ENCODE measurements around the gene KLK11.

Gene KLK11

GRCh38 chr19:51027873-51028272, 1.5 kb upstream of the KLK11 start:
- DNase-seq (ENCODE audit: low read depth), result no peak

- no peak for DNase-seq (ENCODE audit: low read depth)
These were observed 850 bp upstream of the KLK11 start for GRCh38 chr19:51027126-51027806.

GRCh38 chr19:51025809-51026553, 435 bp downstream of the KLK11 start:
- no peak for DNase-seq (ENCODE audit: low read depth)

GRCh38 chr19:51025401-51025800, 1.0 kb downstream of the KLK11 start:
- DNase-seq (ENCODE audit: low read depth), result no peak

- no peak for DNase-seq (ENCODE audit: low read depth)
These were observed 1.5 kb downstream of the KLK11 start for GRCh38 chr19:51024924-51025323.

GRCh38 chr19:51023946-51024345, 2.5 kb downstream of the KLK11 start:
- DNase-seq (ENCODE audit: low read depth), result no peak

GRCh38 chr19:51022526-51022925, 3.9 kb downstream of the KLK11 start:
- no peak for DNase-seq (ENCODE audit: low read depth)

- DNase-seq (ENCODE audit: low read depth), result no peak
These were observed 5.3 kb downstream of the KLK11 start for GRCh38 chr19:51020988-51021651.

GRCh38 chr19:51019544-51019925, 6.9 kb downstream of the KLK11 start, which contains the start of gene KLK10:
TSS of gene KLK10 (minus strand) at chr19:51019709. CDS start at chr19:51019130, 579 bp downstream.
- no peak for DNase-seq (ENCODE audit: low read depth)

GRCh38 chr19:51018745-51019543, 7.5 kb downstream of the KLK11 start:
- no peak for DNase-seq (ENCODE audit: low read depth)

- DNase-seq (ENCODE audit: low read depth), result no peak
These were observed 9.4 kb downstream of the KLK11 start for GRCh38 chr19:51016798-51017683.

GRCh38 chr19:51015691-51016267, 10.6 kb downstream of the KLK11 start:
- DNase-seq (ENCODE audit: low read depth), result no peak

- no peak for DNase-seq (ENCODE audit: low read depth)
These were observed 12.2 kb downstream of the KLK11 start for GRCh38 chr19:51014242-51014641.

GRCh38 chr19:51012661-51013190, 13.7 kb downstream of the KLK11 start:
- no peak for DNase-seq (ENCODE audit: low read depth)

GRCh38 chr19:51010066-51010795, 16.2 kb downstream of the KLK11 start:
- no peak for DNase-seq (ENCODE audit: low read depth)

- no peak for DNase-seq (ENCODE audit: low read depth)
These were observed 17.1 kb downstream of the KLK11 start for GRCh38 chr19:51009061-51009891.

- DNase-seq (ENCODE audit: low read depth), result no peak
These were observed 18.9 kb downstream of the KLK11 start for GRCh38 chr19:51007488-51007887.

GRCh38 chr19:51006406-51006805, 20.0 kb downstream of the KLK11 start:
- DNase-seq (ENCODE audit: low read depth), result no peak

GRCh38 chr19:51005248-51005647, 21.2 kb downstream of the KLK11 start:
- no peak for DNase-seq (ENCODE audit: low read depth)
